ENCODE measurements around the gene AKAP13.

DNA sequence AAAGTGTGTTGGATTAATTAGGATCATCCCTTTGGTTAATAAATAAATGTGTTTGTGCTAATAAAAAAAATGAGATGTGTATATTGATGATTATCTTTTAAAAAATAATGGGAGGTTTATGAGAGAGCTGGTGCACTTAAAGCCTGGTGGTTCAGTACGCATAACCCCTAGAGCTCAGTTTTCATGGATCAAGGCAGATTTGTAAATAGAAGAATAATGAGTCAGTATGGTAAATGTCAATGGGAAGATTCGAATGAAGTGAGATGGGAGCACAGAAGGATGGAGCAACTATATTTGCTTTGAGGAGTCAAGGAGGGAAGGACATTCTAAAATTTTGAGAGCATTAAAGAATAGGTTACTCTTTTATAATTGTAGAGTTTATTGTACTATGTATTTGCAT lies 35.4 kb downstream of the AKAP13 start:
- TF ChIP-seq, protein P1, sequence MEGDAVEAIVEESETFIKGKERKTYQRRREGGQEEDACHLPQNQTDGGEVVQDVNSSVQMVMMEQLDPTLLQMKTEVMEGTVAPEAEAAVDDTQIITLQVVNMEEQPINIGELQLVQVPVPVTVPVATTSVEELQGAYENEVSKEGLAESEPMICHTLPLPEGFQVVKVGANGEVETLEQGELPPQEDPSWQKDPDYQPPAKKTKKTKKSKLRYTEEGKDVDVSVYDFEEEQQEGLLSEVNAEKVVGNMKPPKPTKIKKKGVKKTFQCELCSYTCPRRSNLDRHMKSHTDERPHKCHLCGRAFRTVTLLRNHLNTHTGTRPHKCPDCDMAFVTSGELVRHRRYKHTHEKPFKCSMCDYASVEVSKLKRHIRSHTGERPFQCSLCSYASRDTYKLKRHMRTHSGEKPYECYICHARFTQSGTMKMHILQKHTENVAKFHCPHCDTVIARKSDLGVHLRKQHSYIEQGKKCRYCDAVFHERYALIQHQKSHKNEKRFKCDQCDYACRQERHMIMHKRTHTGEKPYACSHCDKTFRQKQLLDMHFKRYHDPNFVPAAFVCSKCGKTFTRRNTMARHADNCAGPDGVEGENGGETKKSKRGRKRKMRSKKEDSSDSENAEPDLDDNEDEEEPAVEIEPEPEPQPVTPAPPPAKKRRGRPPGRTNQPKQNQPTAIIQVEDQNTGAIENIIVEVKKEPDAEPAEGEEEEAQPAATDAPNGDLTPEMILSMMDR (IDR thresholded peaks at IDR 0.05): no peak
- TF ChIP-seq POLR2A (IDR thresholded peaks at IDR 0.05): no peak
